Activated CD4-positive, CD25-positive, alpha-beta regulatory T cell treated with anti-CD3 and anti-CD28 coated beads, Interleukin-2, amount 50 U/mL, for 24 hours (primary cell): ENCODE data around the gene SLC36A1.
"Not testable (repeated sequence)": the region's sequence is repeated elsewhere in the genome, so short reads cannot be mapped to it uniquely, and the experiment has no call there.

Experiments
- ATAC-seq, 2 donors: fragments of 150-1000 bp; cut with Tn5 transposase; one replicate each; pipeline ENCODE4 v1.10.0; 2021; ENCODE audit warnings: mild to moderate bottlenecking in 1 of 2, moderate library complexity in 1 of 2

SLC36A1 gene

GRCh38 chr5:151487544-151487943, 40.1 kb downstream of the SLC36A1 start:
- no peak for ATAC-seq

GRCh38 chr5:151490627-151491026, 43.2 kb downstream of the SLC36A1 start:
- ATAC-seq, result no peak

GRCh38 chr5:151491062-151491461, 43.7 kb downstream of the SLC36A1 start:
- ATAC-seq, result no peak

- peak in 1 of 2 donors; percentile 53 for ATAC-seq
These were observed 45.3 kb downstream of the SLC36A1 start for GRCh38 chr5:151492729-151493128.

GRCh38 chr5:151493665-151494064, 46.3 kb downstream of the SLC36A1 start:
- ATAC-seq, result no peak

- no peak for ATAC-seq
These were observed 47.9 kb downstream of the SLC36A1 start for GRCh38 chr5:151495320-151495719.

GRCh38 chr5:151496041-151496484, 48.7 kb downstream of the SLC36A1 start:
- no peak for ATAC-seq

GRCh38 chr5:151497391-151498002, 50.1 kb downstream of the SLC36A1 start:
- no peak for ATAC-seq

- no peak for ATAC-seq
These were observed 51.2 kb downstream of the SLC36A1 start for GRCh38 chr5:151498395-151499155.

GRCh38 chr5:151499501-151500035, 52.2 kb downstream of the SLC36A1 start:
- no peak for ATAC-seq

- ATAC-seq, result no peak
These were observed 56.6 kb downstream of the SLC36A1 start for GRCh38 chr5:151504006-151504405.

GRCh38 chr5:151508308-151508707, 60.9 kb downstream of the SLC36A1 start:
- ATAC-seq, result not testable (repeated sequence)

- ATAC-seq, result no peak
These were observed 61.8 kb downstream of the SLC36A1 start for GRCh38 chr5:151509231-151509630.

GRCh38 chr5:151509836-151510235, 62.4 kb downstream of the SLC36A1 start:
- no peak for ATAC-seq

GRCh38 chr5:151517122-151517920, 69.9 kb downstream of the SLC36A1 start:
- no peak for ATAC-seq

- no peak for ATAC-seq
These were observed 72.9 kb downstream of the SLC36A1 start for GRCh38 chr5:151520294-151520693.

GRCh38 chr5:151522226-151522625, 74.8 kb downstream of the SLC36A1 start:
- ATAC-seq, result no peak

GRCh38 chr5:151523335-151523734, 75.9 kb downstream of the SLC36A1 start:
- ATAC-seq, result peak; percentile 42 to 64

- no peak for ATAC-seq
These were observed 80.8 kb downstream of the SLC36A1 start for GRCh38 chr5:151528153-151528552.

- ATAC-seq, result no peak
These were observed 81.6 kb downstream of the SLC36A1 start for GRCh38 chr5:151528996-151529395.

GRCh38 chr5:151531581-151531980, 84.2 kb downstream of the SLC36A1 start:
- ATAC-seq, result no peak

- ATAC-seq, result no peak
These were observed 85.0 kb downstream of the SLC36A1 start for GRCh38 chr5:151532416-151532815.

GRCh38 chr5:151534350-151534749, 86.9 kb downstream of the SLC36A1 start:
- no peak for ATAC-seq
